ENCODE results near the gene CEP131.

Gene CEP131

GRCh38 chr17:81189670-81190530 lies 32.9 kb downstream of the CEP131 start:
- peak in 20 of 58 donors; percentile 1 to 49 (median 25) for DNase-seq

- DNase-seq = no peak
Measured at GRCh38 chr17:81189016-81189415, 33.7 kb downstream of the CEP131 start.

- DNase-seq = no peak
Measured at GRCh38 chr17:81188491-81188840, 34.3 kb downstream of the CEP131 start.

- DNase-seq = no peak
Measured at GRCh38 chr17:81187586-81188490, 34.9 kb downstream of the CEP131 start.

GRCh38 chr17:81187120-81187519 lies 35.6 kb downstream of the CEP131 start:
- no peak for DNase-seq

GRCh38 chr17:81186203-81186602 lies 36.6 kb downstream of the CEP131 start:
- no peak for DNase-seq

GRCh38 chr17:81184555-81184954 lies 38.2 kb downstream of the CEP131 start:
- DNase-seq = no peak

- no peak for DNase-seq
Measured at GRCh38 chr17:81183807-81184206, 39.0 kb downstream of the CEP131 start.

GRCh38 chr17:81183316-81183715 lies 39.4 kb downstream of the CEP131 start:
- DNase-seq = no peak

- DNase-seq = no peak
Measured at GRCh38 chr17:81182596-81182995, 40.2 kb downstream of the CEP131 start.

- DNase-seq = no peak
Measured at GRCh38 chr17:81181811-81182185, 41.0 kb downstream of the CEP131 start.

GRCh38 chr17:81180836-81181810 lies 41.6 kb downstream of the CEP131 start:
- no peak for DNase-seq

GRCh38 chr17:81179861-81180260 lies 42.9 kb downstream of the CEP131 start:
- DNase-seq = no peak

- DNase-seq = no peak
Measured at GRCh38 chr17:81179220-81179619, 43.5 kb downstream of the CEP131 start.

- no peak for DNase-seq
Measured at GRCh38 chr17:81178136-81179091, 44.4 kb downstream of the CEP131 start.

GRCh38 chr17:81176666-81177065 lies 46.1 kb downstream of the CEP131 start:
- DNase-seq = no peak

- no peak for DNase-seq
Measured at GRCh38 chr17:81173762-81174155, 49.0 kb downstream of the CEP131 start.

- no peak for DNase-seq
Measured at GRCh38 chr17:81173052-81173761, 49.6 kb downstream of the CEP131 start.

- no peak for DNase-seq
Measured at GRCh38 chr17:81171941-81172340, 50.8 kb downstream of the CEP131 start.

Data from anterior cingulate cortex (tissue), 58 donors.